HG03108 (cell line): Measurements from ENCODE around the gene KCNJ18.
"Not testable (repeated sequence)": the region's sequence is repeated elsewhere in the genome, so short reads cannot be mapped to it uniquely, and the experiment has no call there.

Experiments used
- ATAC-seq: cut with Tn5 transposase; IDR thresholded peaks from one replicate; pipeline ENCODE4 v1.9.1; 2021; ENCODE audit warnings: moderate library complexity; ENCODE audit not compliant: unreplicated experiment

KCNJ18 gene

DNA sequence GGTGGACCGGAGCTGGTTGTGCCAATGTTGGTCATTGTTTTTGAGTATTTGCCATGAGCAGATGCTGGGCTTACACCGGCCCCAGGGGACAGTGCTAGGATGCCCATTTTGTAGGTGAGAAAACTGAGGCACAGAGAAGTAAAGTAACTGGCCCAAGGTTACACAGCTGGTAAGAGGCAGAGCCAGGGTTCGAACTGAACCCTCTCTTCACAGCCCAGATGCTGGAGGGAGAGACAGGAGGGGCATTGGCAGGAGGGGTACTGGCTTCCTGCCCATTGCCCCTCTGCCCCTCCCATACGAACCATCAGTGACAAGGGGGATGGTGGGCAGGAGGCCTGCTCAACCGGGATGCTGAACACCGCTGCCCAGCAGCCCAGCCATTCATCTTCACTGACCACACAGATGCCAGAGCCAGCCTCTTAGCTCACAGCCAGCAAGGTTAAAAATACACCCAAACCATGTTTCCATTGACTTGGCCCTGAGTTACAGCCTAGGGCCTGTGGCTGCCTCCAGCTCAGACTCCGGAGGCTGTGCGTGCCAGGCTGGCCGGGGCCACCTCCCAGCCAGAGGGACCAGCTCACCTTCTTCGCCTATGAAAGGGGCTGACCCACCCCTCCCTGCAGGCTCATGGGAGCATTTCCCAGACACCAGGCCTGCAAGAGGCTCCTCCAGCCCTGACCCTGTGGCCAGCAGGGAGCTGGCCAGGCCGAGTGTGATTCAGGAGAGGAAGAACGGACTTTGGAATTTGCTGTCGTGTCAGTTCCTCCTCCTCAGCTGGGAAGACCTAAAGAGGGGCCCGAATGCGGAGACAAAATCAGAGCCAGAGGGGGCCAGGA, 57.6 kb downstream of the KCNJ18 start:
- not testable (repeated sequence) for ATAC-seq

DNA sequence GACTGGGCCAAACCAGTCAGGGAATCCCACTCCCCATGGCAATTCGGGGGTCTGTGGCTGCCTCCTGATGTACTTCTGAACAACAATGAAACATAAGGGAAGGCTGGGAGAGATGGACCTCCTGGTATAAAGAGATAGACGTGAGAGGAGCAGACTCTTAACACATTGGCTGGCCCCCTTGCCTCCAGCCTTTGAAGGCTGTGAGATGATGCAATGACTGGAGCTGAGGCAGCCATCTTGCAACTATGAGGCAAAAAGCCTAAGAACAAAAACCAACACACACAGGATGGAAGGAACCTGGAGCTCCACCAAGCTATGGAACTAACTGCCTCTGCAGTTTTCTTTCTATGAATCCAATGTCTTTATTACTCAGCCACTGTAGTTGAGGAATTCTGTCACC, 58.8 kb downstream of the KCNJ18 start:
- not testable (repeated sequence) for ATAC-seq
